ENCODE data around the gene CCZ1B.
"Not testable (repeated sequence)": the region's sequence is repeated elsewhere in the genome, so short reads cannot be mapped to it uniquely, and the experiment has no call there.

DNA sequence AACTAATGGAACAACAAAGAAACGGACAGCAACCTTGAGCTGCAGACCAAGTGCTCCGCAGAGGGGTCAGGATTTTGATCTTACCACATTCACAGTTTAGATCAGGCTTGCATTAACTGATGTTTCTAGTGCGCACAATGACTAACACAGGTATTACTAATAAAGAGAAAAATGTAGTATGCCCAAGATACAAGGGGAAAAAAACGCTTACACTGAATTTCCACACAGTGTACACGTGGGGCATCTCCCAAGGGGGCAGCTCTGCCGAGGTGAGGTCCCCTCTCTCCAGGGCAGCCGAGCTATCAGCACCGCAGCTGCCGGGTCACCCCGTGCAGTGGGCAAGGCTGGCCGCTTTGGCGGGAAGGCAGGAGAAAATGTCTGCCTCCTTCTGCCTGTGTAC, 26.2 kb downstream of the CCZ1B start:
- TF ChIP-seq MAX (IDR thresholded peaks at IDR 0.05; ENCODE audit: insufficient read depth, insufficient read length); CTCF (IDR thresholded peaks at IDR 0.05; ENCODE audit: extremely low read depth in 1 of 2, insufficient read depth in 1 of 2, low read depth in 1 of 2, low read length in 2 of 2); POLR2A (IDR thresholded peaks at IDR 0.05; ENCODE audit: low read depth, low read length); POLR2AphosphoS5 (IDR thresholded peaks at IDR 0.05; ENCODE audit: insufficient read depth, low read depth, low read length); GATA2 (IDR thresholded peaks at IDR 0.05; ENCODE audit: insufficient read depth, insufficient read length, low read depth, low read length): not testable (repeated sequence)
